OCI-LY3 (cell line): Measurements from ENCODE around the gene ITPKB.

ENCODE experiments used
- EZH2phosphoT487 ChIP-seq: fragments of 200-600 bp; shearing (Covaris generic); IDR thresholded peaks from 2 replicates; pipeline ENCODE4 v1.6.1; 2018; ENCODE audit warnings: antibody characterized with exemption, mixed run types, low read depth
- TF ChIP-seq, protein P1 (sequence below): fragments of 200-600, 300-600 bp; sonication (generic); IDR thresholded peaks from 2 replicates; pipeline ENCODE4 v1.5.1; 2014; ENCODE audit warnings: antibody characterized with exemption, low read length, low read depth

DNA sequence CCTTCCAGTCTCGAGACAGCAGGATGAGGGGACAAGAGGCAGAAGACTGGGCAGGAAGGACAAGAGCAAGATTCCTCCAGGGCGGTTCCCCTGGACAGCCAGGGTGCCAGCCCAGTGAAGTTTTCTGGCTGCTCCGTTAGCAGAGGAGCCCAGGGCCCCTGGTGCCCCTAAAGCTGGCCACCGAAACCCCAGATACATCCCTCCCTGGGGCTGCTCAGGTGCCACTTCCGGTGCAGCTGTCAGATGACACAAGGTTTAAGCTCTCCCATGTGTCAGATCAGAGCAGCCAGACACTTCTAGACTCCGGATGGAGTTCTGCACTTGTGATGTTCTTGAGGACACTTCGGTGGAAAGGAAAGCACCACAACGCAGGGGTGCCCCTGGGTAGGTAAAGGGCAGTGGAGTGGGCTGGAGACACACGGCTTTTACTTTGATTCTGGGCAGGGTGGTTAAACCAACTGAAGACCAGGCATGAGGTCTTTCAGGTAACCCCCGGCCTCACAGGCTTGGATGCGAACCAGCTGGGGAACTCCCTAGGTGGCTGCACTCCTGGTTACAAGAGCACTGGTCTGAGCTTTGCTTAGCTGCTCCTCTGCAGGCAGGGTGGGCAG lies 85.7 kb downstream of the ITPKB start:
- TF ChIP-seq, protein P1, sequence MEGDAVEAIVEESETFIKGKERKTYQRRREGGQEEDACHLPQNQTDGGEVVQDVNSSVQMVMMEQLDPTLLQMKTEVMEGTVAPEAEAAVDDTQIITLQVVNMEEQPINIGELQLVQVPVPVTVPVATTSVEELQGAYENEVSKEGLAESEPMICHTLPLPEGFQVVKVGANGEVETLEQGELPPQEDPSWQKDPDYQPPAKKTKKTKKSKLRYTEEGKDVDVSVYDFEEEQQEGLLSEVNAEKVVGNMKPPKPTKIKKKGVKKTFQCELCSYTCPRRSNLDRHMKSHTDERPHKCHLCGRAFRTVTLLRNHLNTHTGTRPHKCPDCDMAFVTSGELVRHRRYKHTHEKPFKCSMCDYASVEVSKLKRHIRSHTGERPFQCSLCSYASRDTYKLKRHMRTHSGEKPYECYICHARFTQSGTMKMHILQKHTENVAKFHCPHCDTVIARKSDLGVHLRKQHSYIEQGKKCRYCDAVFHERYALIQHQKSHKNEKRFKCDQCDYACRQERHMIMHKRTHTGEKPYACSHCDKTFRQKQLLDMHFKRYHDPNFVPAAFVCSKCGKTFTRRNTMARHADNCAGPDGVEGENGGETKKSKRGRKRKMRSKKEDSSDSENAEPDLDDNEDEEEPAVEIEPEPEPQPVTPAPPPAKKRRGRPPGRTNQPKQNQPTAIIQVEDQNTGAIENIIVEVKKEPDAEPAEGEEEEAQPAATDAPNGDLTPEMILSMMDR = no peak
- no peak for TF ChIP-seq EZH2phosphoT487
